CD4-positive, alpha-beta memory T cell (primary cell): Measurements from ENCODE around the gene SP100. TPM values are rescaled to one million over a fixed set of nuclear protein-coding genes. Genes with fewer than 3 reads are reported as not detected.

Experiments used
- CTCF ChIA-PET: fragments of 350-600 bp; sonication (Branson Sonifier 250); formaldehyde crosslinking; loops from one replicate; lab custom pipeline; 2021; ENCODE audit warnings: inconsistent platforms; ENCODE audit not compliant: partially characterized antibody; lab: Charles Lee
- POLR2A ChIA-PET: fragments of 350-600 bp; sonication (Branson Sonifier 250); formaldehyde crosslinking; loops from one replicate; lab custom pipeline; 2021; ENCODE audit not compliant: partially characterized antibody; lab: Charles Lee
- DNase-seq, 5 donors: peaks; one replicate each; pipeline versions ENCODE4 v3.0.0 to v3.0.0-alpha.2; 2020 to 2022; ENCODE audit warnings: mixed read lengths in 1 of 5
- H3K27ac ChIP-seq: one replicate; pipeline ENCODE4 v1.7.0; 2013; ENCODE audit warnings: low read depth, low read length
- H3K27me3 ChIP-seq: 2 replicates; pipeline ENCODE4 v1.7.0; 2013; ENCODE audit warnings: mild to moderate bottlenecking, low read length, moderate library complexity; ENCODE audit not compliant: insufficient read depth
- H3K36me3 ChIP-seq: 2 replicates; pipeline ENCODE4 v1.7.0; 2013; ENCODE audit warnings: mild to moderate bottlenecking, low read length, moderate library complexity; ENCODE audit not compliant: insufficient read depth
- H3K4me1 ChIP-seq: 2 replicates; pipeline ENCODE4 v1.7.0; 2013; ENCODE audit warnings: mild to moderate bottlenecking, low read length, moderate library complexity; ENCODE audit not compliant: insufficient read depth
- H3K4me3 ChIP-seq, 2 donors: one replicate each; pipeline ENCODE4 v1.7.0; 2013; ENCODE audit warnings: low read length in 2 of 2, mild to moderate bottlenecking in 1 of 2
- H3K9me3 ChIP-seq, 2 donors: one replicate each; pipeline ENCODE4 v1.7.0; 2013; ENCODE audit warnings: low read length in 2 of 2, control low read depth in 1 of 2; ENCODE audit not compliant: control insufficient read depth in 1 of 2
- H3K27ac Mint-ChIP-seq, 7 donors: one replicate each; pipeline ENCODE4 v1.8.0; 2020 to 2021; ENCODE audit warnings: mixed read lengths in 7 of 7, mild to moderate bottlenecking in 6 of 7, inconsistent platforms in 3 of 7, moderate library complexity in 3 of 7
- H3K27me3 Mint-ChIP-seq, 2 donors: one replicate each; pipeline ENCODE4 v1.8.0; 2020 to 2021; ENCODE audit warnings: mixed read lengths in 2 of 2
- H3K36me3 Mint-ChIP-seq, 2 donors: one replicate each; pipeline ENCODE4 v1.8.0; 2020 to 2021; ENCODE audit warnings: mixed read lengths in 2 of 2, inconsistent platforms in 1 of 2, mild to moderate bottlenecking in 1 of 2
- H3K4me1 Mint-ChIP-seq, 4 donors: one replicate each; pipeline ENCODE4 v1.8.0; 2020 to 2021; ENCODE audit warnings: mixed read lengths in 4 of 4, mild to moderate bottlenecking in 1 of 4
- H3K4me3 Mint-ChIP-seq, 8 donors: one replicate each; pipeline ENCODE4 v1.8.0; 2020 to 2021; ENCODE audit warnings: mixed read lengths in 8 of 8, mild to moderate bottlenecking in 7 of 8, moderate library complexity in 6 of 8, inconsistent platforms in 3 of 8
- H3K9me3 Mint-ChIP-seq, 8 donors: one replicate each; pipeline ENCODE4 v1.8.0; 2020 to 2021; ENCODE audit warnings: mixed read lengths in 8 of 8, mild to moderate bottlenecking in 5 of 8, inconsistent platforms in 3 of 8, moderate library complexity in 1 of 8
- intact Hi-C: fragments of 100-400 bp; cut with micrococcal nuclease; formaldehyde crosslinking; loops from one replicate; pipeline ENCODE4 v1.15.1; 2023
- polyA plus RNA-seq, 2 donors: library from polyadenylated mRNA; unstranded; fragments of 300-500 nt; fragmentation: Illumina TruSeq; gene quantifications; one replicate each; pipeline ENCODE4 v1.2.3, GENCODE V29; 2021
- total RNA-seq, 2 experiments: library from RNA; stranded (reverse); gene quantifications; one replicate each; pipeline ENCODE4 v1.2.3, GENCODE V29; 2021

Gene SP100
- total and polyA plus RNA-seq, 4 experiments from 2014 or later = 101 to 226 (median 216) TPM

GRCh38 chr2:230453006-230453405, 37.0 kb downstream of the SP100 start:
- intact Hi-C loops = no loop called here
- Histone ChIP-seq H3K4me3 (no peak overlapping the region), H3K36me3 (peaks cover 45% of the 10 kb centered on the region), H3K4me1 (peaks cover 59% of the 10 kb centered on the region), H3K9me3 (no peaks in the 10 kb centered on the region), H3K27ac (no peak overlapping the region), H3K27me3 (no peaks in the 10 kb centered on the region)
- peaks cover 0 to 17% (median 8%) of the 10 kb centered on the region in 8 donors for H3K9me3 Mint-ChIP-seq
- peak overlapping the region in 1 of 8 donors; percentile 20 for H3K4me3 Mint-ChIP-seq
- peaks cover 87 to 94% of the 10 kb centered on the region in 2 donors for H3K36me3 Mint-ChIP-seq
- DNase-seq = no peak
- CTCF ChIA-PET = no interaction called here
- H3K27ac Mint-ChIP-seq = peak overlapping the region in 4 of 7 donors; percentile 42 to 79 (median 62)
- POLR2A ChIA-PET = no interaction called here
- H3K4me1 Mint-ChIP-seq = peaks cover 56 to 92% (median 81%) of the 10 kb centered on the region in 4 donors
- no peaks in the 10 kb centered on the region for H3K27me3 Mint-ChIP-seq

GRCh38 chr2:230455005-230455684, 39.1 kb downstream of the SP100 start:
- Mint-ChIP-seq H3K4me3 (peak overlapping the region in 3 of 8 donors; percentile 30 to 44 (median 43)), H3K4me1 (peaks cover 55 to 91% (median 74%) of the 10 kb centered on the region in 4 donors), H3K36me3 (peaks cover 89 to 96% of the 10 kb centered on the region in 2 donors), H3K9me3 (peaks cover 0 to 17% (median 8%) of the 10 kb centered on the region in 8 donors), H3K27me3 (no peaks in the 10 kb centered on the region), H3K27ac (peak overlapping the region in 4 of 7 donors; percentile 67 to 90 (median 72))
- Histone ChIP-seq H3K36me3 (peaks cover 44% of the 10 kb centered on the region), H3K4me1 (peaks cover 47% of the 10 kb centered on the region), H3K27ac (no peak overlapping the region), H3K9me3 (no peaks in the 10 kb centered on the region), H3K27me3 (no peaks in the 10 kb centered on the region), H3K4me3 (no peak overlapping the region)
- intact Hi-C loops = loop anchor here (5.0 kb wide), 1 partner anchor 38 kb away; the partner anchor contains the start of gene SP100
- POLR2A ChIA-PET = interaction anchor here (1.0 to 2.2 kb wide), 3 partner anchors 17 to 236 kb away, joined by 3 to 5 read pairs (median 3); partner anchors contain the start of gene SP110
- no peak for DNase-seq
- CTCF ChIA-PET = interaction anchor here (1.0 to 1.9 kb wide), 2 partner anchors 43 to 156 kb away, joined by 3 to 4 read pairs; no protein-coding TSS in a partner anchor

GRCh38 chr2:230457073-230457768, 41.2 kb downstream of the SP100 start:
- no peak for DNase-seq
- Mint-ChIP-seq H3K4me3 (peak overlapping the region in 7 of 8 donors; percentile 3 to 67 (median 62)), H3K36me3 (peaks cover 89 to 94% of the 10 kb centered on the region in 2 donors), H3K27me3 (no peaks in the 10 kb centered on the region), H3K9me3 (peaks cover 0 to 17% (median 8%) of the 10 kb centered on the region in 8 donors), H3K4me1 (peaks cover 52 to 75% (median 64%) of the 10 kb centered on the region in 4 donors), H3K27ac (peak overlapping the region; percentile 4 to 92 (median 77))
- intact Hi-C loops = loop anchor here (5.0 kb wide), 1 partner anchor 40 kb away; the partner anchor contains the start of gene SP100
- no peak overlapping the region for H3K4me3 ChIP-seq
- H3K9me3 ChIP-seq = no peaks in the 10 kb centered on the region
- ChIA-PET POLR2A (interaction anchor here (2.2 kb wide), 1 partner anchor 38 kb away, joined by 5 read pairs; no protein-coding TSS in a partner anchor), CTCF (interaction anchor here (1.0 to 1.7 kb wide), 2 partner anchors 26 to 390 kb away, joined by 3 to 5 read pairs; no protein-coding TSS in a partner anchor)
- H3K4me1 ChIP-seq = peaks cover 36% of the 10 kb centered on the region
- peak overlapping the region; percentile 5 for H3K27ac ChIP-seq
- no peaks in the 10 kb centered on the region for H3K27me3 ChIP-seq
- H3K36me3 ChIP-seq = peaks cover 47% of the 10 kb centered on the region

- no peaks in the 10 kb centered on the region for H3K27me3 Mint-ChIP-seq
- peaks cover 89 to 94% of the 10 kb centered on the region in 2 donors for H3K36me3 Mint-ChIP-seq
These were observed 41.8 kb downstream of the SP100 start for GRCh38 chr2:230457793-230458192.

GRCh38 chr2:230459216-230459615, 43.2 kb downstream of the SP100 start:
- ChIA-PET POLR2A (interaction anchor here (1.6 kb wide), 1 partner anchor 49 kb away, joined by 3 read pairs; no protein-coding TSS in a partner anchor), CTCF (no interaction called here)
- no peak overlapping the region for H3K4me3 Mint-ChIP-seq
- H3K4me1 ChIP-seq = peaks cover 33% of the 10 kb centered on the region
- H3K27ac Mint-ChIP-seq = peak overlapping the region; percentile 49 to 86 (median 68)
- H3K27me3 ChIP-seq = no peaks in the 10 kb centered on the region
- no peak overlapping the region for H3K4me3 ChIP-seq
- H3K36me3 ChIP-seq = peaks cover 60% of the 10 kb centered on the region
- intact Hi-C loops = loop anchor here (5.0 kb wide), 1 partner anchor 42 kb away; the partner anchor contains the start of gene SP100
- no peak for DNase-seq
- H3K9me3 ChIP-seq = no peaks in the 10 kb centered on the region
- H3K27ac ChIP-seq = no peak overlapping the region
- no peaks in the 10 kb centered on the region for H3K27me3 Mint-ChIP-seq
- peaks cover 90% of the 10 kb centered on the region in 2 donors for H3K36me3 Mint-ChIP-seq
- peaks cover 37 to 56% (median 50%) of the 10 kb centered on the region in 4 donors for H3K4me1 Mint-ChIP-seq
- H3K9me3 Mint-ChIP-seq = peaks cover 0 to 17% (median 7%) of the 10 kb centered on the region in 8 donors

More at GRCh38 chr2:230457793-230458192, 41.8 kb downstream of the SP100 start:
- Histone ChIP-seq H3K4me3 (no peak overlapping the region), H3K9me3 (no peaks in the 10 kb centered on the region), H3K4me1 (peaks cover 36% of the 10 kb centered on the region), H3K36me3 (peaks cover 51% of the 10 kb centered on the region), H3K27ac (no peak overlapping the region), H3K27me3 (no peaks in the 10 kb centered on the region)
- no peak for DNase-seq
- ChIA-PET POLR2A (no interaction called here), CTCF (interaction anchor here (1.7 kb wide), 1 partner anchor 391 kb away, joined by 5 read pairs; no protein-coding TSS in a partner anchor)
- intact Hi-C loops = loop anchor here (5.0 kb wide), 1 partner anchor 40 kb away; the partner anchor contains the start of gene SP100
- peaks cover 49 to 70% (median 63%) of the 10 kb centered on the region in 4 donors for H3K4me1 Mint-ChIP-seq
- H3K9me3 Mint-ChIP-seq = peaks cover 0 to 17% (median 8%) of the 10 kb centered on the region in 8 donors
- peak overlapping the region in 4 of 8 donors; percentile 9 to 64 (median 42) for H3K4me3 Mint-ChIP-seq
- H3K27ac Mint-ChIP-seq = peak overlapping the region in 5 of 7 donors; percentile 4 to 85 (median 77)

- Histone ChIP-seq H3K4me3 (no peak overlapping the region), H3K27ac (no peak overlapping the region), H3K36me3 (peaks cover 54% of the 10 kb centered on the region), H3K9me3 (no peaks in the 10 kb centered on the region), H3K4me1 (peaks cover 28% of the 10 kb centered on the region), H3K27me3 (no peaks in the 10 kb centered on the region)
- POLR2A ChIA-PET = interaction anchor here (0.6 to 1.4 kb wide), 4 partner anchors 9 to 60 kb away, joined by 3 to 4 read pairs (median 3); no protein-coding TSS in a partner anchor
- Mint-ChIP-seq H3K27me3 (no peaks in the 10 kb centered on the region), H3K36me3 (peaks cover 83 to 86% of the 10 kb centered on the region in 2 donors), H3K4me3 (no peak overlapping the region), H3K4me1 (peaks cover 36 to 50% (median 43%) of the 10 kb centered on the region in 4 donors), H3K27ac (peak overlapping the region in 6 of 7 donors; percentile 10 to 86 (median 32)), H3K9me3 (peaks cover 0 to 4% (median 0%) of the 10 kb centered on the region in 8 donors)
- CTCF ChIA-PET = interaction anchor here (0.8 to 1.1 kb wide), 2 partner anchors 12 to 23 kb away, joined by 3 read pairs; no protein-coding TSS in a partner anchor
- DNase-seq = no peak
- intact Hi-C loops = no loop called here
These were observed 55.1 kb downstream of the SP100 start for GRCh38 chr2:230471074-230471473.
